SK-N-SH (cell line): ENCODE measurements around the gene STON1. TPM values are rescaled to one million over a fixed set of nuclear protein-coding genes. Genes with fewer than 3 reads are reported as not detected.

Experiments used
- CTCF ChIA-PET: fragments of 300-600, 350-600 bp; formaldehyde crosslinking; extraction: SDS; loops from one replicate; lab custom pipeline; 2021; lab: Yijun Ruan, JAX
- POLR2A ChIA-PET: fragments of 350-600 bp; sonication (Branson Sonifier 250); formaldehyde crosslinking; extraction: SDS; loops from one replicate; lab custom pipeline; 2020; ENCODE audit warnings: antibody characterized with exemption, inconsistent platforms; lab: Yijun Ruan, JAX
- DNase-seq: peaks from one replicate; pipeline ENCODE4 v3.0.0; 2012
- H2AFZ ChIP-seq: fragments of 200-600 bp; sonication (generic); 2 replicates; pipeline ENCODE4 v1.8.1; 2016; ENCODE audit warnings: antibody characterized with exemption, mild to moderate bottlenecking, low read depth
- H3F3A ChIP-seq: fragments of 200-600 bp; sonication (generic); replicated peaks from 2 replicates; pipeline ENCODE3; 2016; ENCODE audit warnings: antibody characterized with exemption, mild to moderate bottlenecking; ENCODE audit not compliant: insufficient read depth
- H3K27ac ChIP-seq, 2 experiments: fragments of 200-500 bp in 1 of 2; fragments of 200-600 bp in 1 of 2; sonication (Bioruptor generic) in 1 of 2; sonication (generic), shearing (Covaris generic) in 1 of 2; 2 replicates each; pipeline versions ENCODE4 v1.5.1 to v1.6.1; 2014 to 2016; ENCODE audit warnings: low read depth in 2 of 2, inconsistent platforms in 1 of 2, low read length in 1 of 2, mild to moderate bottlenecking in 1 of 2, mixed read lengths in 1 of 2
- H3K27me3 ChIP-seq: fragments of 200-600 bp; sonication (generic), shearing (Covaris generic); 2 replicates; pipeline ENCODE4 v1.6.1; 2016; ENCODE audit warnings: mixed run types; ENCODE audit not compliant: insufficient read depth
- H3K36me3 ChIP-seq, 2 experiments: fragments of 200-500 bp in 1 of 2; fragments of 200-600 bp in 1 of 2; sonication (Bioruptor generic) in 1 of 2; sonication (generic) in 1 of 2; replicated peaks in 1 of 2; 2 replicates each; pipeline versions ENCODE3 to v1.5.1; 2014 to 2016; ENCODE audit warnings: low read length in 1 of 2, mild to moderate bottlenecking in 1 of 2; ENCODE audit not compliant: insufficient read depth in 2 of 2, control insufficient read depth in 1 of 2
- H3K4me1 ChIP-seq, 2 experiments: fragments of 200-500 bp in 1 of 2; fragments of 200-600 bp in 1 of 2; sonication (Bioruptor generic) in 1 of 2; sonication (generic), shearing (Covaris generic) in 1 of 2; 2 replicates each; pipeline versions ENCODE4 v1.5.1 to v1.6.1; 2014 to 2016; ENCODE audit warnings: low read depth in 1 of 2, low read length in 1 of 2, mixed run types in 1 of 2; ENCODE audit not compliant: insufficient read depth in 2 of 2, control insufficient read depth in 1 of 2
- H3K4me2 ChIP-seq: fragments of 200-600 bp; sonication (generic), shearing (Covaris generic); 2 replicates; pipeline ENCODE4 v1.6.1; 2017; ENCODE audit warnings: mixed run types
- H3K4me3 ChIP-seq, 2 experiments: fragments of 200-500 bp in 1 of 2; fragments of 200-600 bp in 1 of 2; sonication (Bioruptor generic) in 1 of 2; sonication (generic), shearing (Covaris generic) in 1 of 2; 2 replicates each; pipeline versions ENCODE4 v1.5.1 to v1.8.1; 2014 to 2016; ENCODE audit warnings: low read depth in 2 of 2, inconsistent platforms in 1 of 2, low read length in 1 of 2, mild to moderate bottlenecking in 1 of 2, mixed read lengths in 1 of 2, moderate library complexity in 1 of 2
- H3K79me2 ChIP-seq: fragments of 200-600 bp; sonication (generic); 2 replicates; pipeline ENCODE4 v1.8.1; 2017; ENCODE audit warnings: mild to moderate bottlenecking; ENCODE audit not compliant: insufficient read depth
- H3K9ac ChIP-seq: fragments of 200-600 bp; sonication (generic); 2 replicates; pipeline ENCODE4 v1.6.1; 2017; ENCODE audit warnings: mixed run types
- H3K9me2 ChIP-seq: fragments of 200-600 bp; sonication (generic); 2 replicates; pipeline ENCODE4 v1.6.1; 2017; ENCODE audit warnings: mixed run types
- H3K9me3 ChIP-seq: fragments of 200-600 bp; sonication (generic); 2 replicates; pipeline ENCODE4 v1.6.1; 2017; ENCODE audit warnings: mixed run types, mild to moderate bottlenecking, moderate library complexity
- H4K20me1 ChIP-seq: fragments of 200-600 bp; sonication (generic); 2 replicates; pipeline ENCODE4 v1.6.1; 2017; ENCODE audit warnings: mild to moderate bottlenecking, mixed run types; ENCODE audit not compliant: insufficient read depth
- CHD2 ChIP-seq: fragments of 150-350 bp; IDR thresholded peaks from 2 replicates; pipeline ENCODE4 v1.6.1; 2018; ENCODE audit warnings: low read length; ENCODE audit not compliant: partially characterized antibody
- ELF1 ChIP-seq: IDR thresholded peaks from 2 replicates; pipeline ENCODE4 v1.4.0; 2012
- FOSL2 ChIP-seq: IDR thresholded peaks from 2 replicates; pipeline ENCODE4 v1.4.0; 2012; ENCODE audit warnings: low read depth, mild to moderate bottlenecking, moderate library complexity, borderline replicate concordance
- FOXJ3 ChIP-seq: sonication (generic); formaldehyde crosslinking; IDR thresholded peaks from 2 replicates; pipeline ENCODE4 v1.5.1; 2020; ENCODE audit warnings: mild to moderate bottlenecking, missing genetic modification reagents
- FOXM1 ChIP-seq: IDR thresholded peaks from 2 replicates; pipeline ENCODE4 v1.4.0; 2012; ENCODE audit warnings: low read depth, mild to moderate bottlenecking
- GABPA ChIP-seq: IDR thresholded peaks from 2 replicates; pipeline ENCODE4 v1.4.0; 2012; ENCODE audit warnings: low read depth, mild to moderate bottlenecking
- GATA2 ChIP-seq: sonication (generic); formaldehyde crosslinking; IDR thresholded peaks from 2 replicates; pipeline ENCODE4 v1.5.0; 2020; ENCODE audit warnings: mild to moderate bottlenecking, missing genetic modification reagents
- IRF3 ChIP-seq: fragments of 150-350 bp; IDR thresholded peaks from 2 replicates; pipeline ENCODE4 v1.6.1; 2016; ENCODE audit warnings: mild to moderate bottlenecking, low read depth, low read length
- MXI1 ChIP-seq: IDR thresholded peaks from 2 replicates; pipeline ENCODE4 v1.6.1; 2012; ENCODE audit warnings: mild to moderate bottlenecking, low read depth, low read length, improper control_type of control experiment
- NFIC ChIP-seq: IDR thresholded peaks from 2 replicates; pipeline ENCODE4 v1.4.0; 2012; ENCODE audit warnings: borderline replicate concordance
- NRF1 ChIP-seq: IDR thresholded peaks from 2 replicates; pipeline ENCODE4 v1.6.1; 2012; ENCODE audit warnings: low read depth, mild to moderate bottlenecking, low read length
- RCOR1 ChIP-seq: fragments of 150-350 bp; IDR thresholded peaks from 2 replicates; pipeline ENCODE4 v1.6.1; 2017; ENCODE audit warnings: antibody characterized with exemption, low read length
- TCF12 ChIP-seq: IDR thresholded peaks from 2 replicates; pipeline ENCODE4 v1.4.0; 2012
- TEAD4 ChIP-seq: IDR thresholded peaks from 2 replicates; pipeline ENCODE4 v1.4.0; 2012; ENCODE audit warnings: mild to moderate bottlenecking, borderline replicate concordance; ENCODE audit not compliant: insufficient read depth
- YY1 ChIP-seq: IDR thresholded peaks from 2 replicates; pipeline ENCODE4 v1.4.0; 2012; ENCODE audit warnings: low read depth, mild to moderate bottlenecking
- WGBS: methylation state at CpG from one replicate; pipeline ENCODE4 v1.1.6; 2017; ENCODE audit warnings: low lambda C conversion rate; 5-methylcytosine and 5-hydroxymethylcytosine counted together
- polyA plus RNA-seq, 3 experiments: library from polyadenylated mRNA; depleted of rRNA; stranded (reverse); fragments of >200 nt; gene quantifications; 2 replicates each; pipeline ENCODE4 v1.2.3, GENCODE V29; 2012
- TF ChIP-seq, protein P1 (sequence below): IDR thresholded peaks from 2 replicates; pipeline ENCODE4 v1.4.0; 2012; ENCODE audit warnings: low read depth, borderline replicate concordance
- TF ChIP-seq, protein P2 (sequence below): IDR thresholded peaks from 2 replicates; pipeline ENCODE4; 2012
- TF ChIP-seq, protein P3 (sequence below): IDR thresholded peaks from 2 replicates; pipeline ENCODE4 v1.4.0; 2012; ENCODE audit warnings: low read depth
- TF ChIP-seq, protein P4 (sequence below): fragments of 200-600 bp; sonication (generic); IDR thresholded peaks from 2 replicates; pipeline ENCODE4 v1.6.1; 2017; ENCODE audit warnings: antibody characterized with exemption, mild to moderate bottlenecking, moderate library complexity

STON1 gene
- polyA plus RNA-seq, 1 of the 3 experiments (the other 2 are of a cell fraction): 4.2 TPM

DNA sequence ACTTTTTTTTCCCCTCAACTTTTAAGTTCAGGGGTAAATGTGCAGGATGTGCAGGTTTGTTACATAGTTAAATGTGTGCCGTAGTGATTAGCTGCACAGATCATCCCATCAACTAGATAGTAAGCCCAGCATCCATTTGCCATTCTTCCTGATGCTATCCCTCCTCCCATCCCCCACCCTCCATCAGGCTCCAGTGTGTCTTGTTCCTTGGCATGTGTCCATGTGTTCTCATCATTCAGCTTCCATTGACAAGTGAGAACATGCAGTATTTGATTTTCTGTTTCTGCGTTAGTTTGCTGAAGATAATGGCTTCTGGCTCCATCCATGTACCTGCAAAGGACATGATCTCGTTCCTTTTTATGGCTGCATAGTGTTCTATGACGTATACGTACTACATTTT lies 47.2 kb upstream of the STON1 start (continued):
- TF ChIP-seq NRF1 (no peak), RCOR1 (no peak), FOXJ3 (no peak), TCF12 (no peak), GATA2 (CRISPR knock-in tag) (no peak), IRF3 (no peak), CHD2 (no peak), NFIC (no peak)
- TF ChIP-seq, all 33 proteins: peak for 0

GRCh38 chr2:48483506-48483905 lies 46.4 kb upstream of the STON1 start:
- Histone ChIP-seq H3K9me2 (no peaks in the 10 kb centered on the region), H3K36me3 (peaks cover 0 to 10% of the 10 kb centered on the region in 2 experiments), H3K27ac (no peak overlapping the region), H2AFZ (no peak overlapping the region), H3K4me2 (no peak overlapping the region), H3K79me2 (no peaks in the 10 kb centered on the region), H3K27me3 (no peaks in the 10 kb centered on the region), H3F3A (peaks cover 4% of the 10 kb centered on the region), H4K20me1 (no peaks in the 10 kb centered on the region), H3K9ac (no peak overlapping the region), H3K4me3 (no peak overlapping the region), H3K9me3 (no peaks in the 10 kb centered on the region), H3K4me1 (peaks cover 0 to 8% of the 10 kb centered on the region in 2 experiments; a peak in 2 of 4 replicates)
- CTCF ChIA-PET: no interaction called here
- POLR2A ChIA-PET: no interaction called here
- 96% methylated on average over 4 of the region's 4 CpGs for WGBS
- no peak for DNase-seq
- TF ChIP-seq GABPA: no peak
- no peak for TF ChIP-seq IRF3
- TF ChIP-seq YY1: no peak
- TF ChIP-seq, protein P1, sequence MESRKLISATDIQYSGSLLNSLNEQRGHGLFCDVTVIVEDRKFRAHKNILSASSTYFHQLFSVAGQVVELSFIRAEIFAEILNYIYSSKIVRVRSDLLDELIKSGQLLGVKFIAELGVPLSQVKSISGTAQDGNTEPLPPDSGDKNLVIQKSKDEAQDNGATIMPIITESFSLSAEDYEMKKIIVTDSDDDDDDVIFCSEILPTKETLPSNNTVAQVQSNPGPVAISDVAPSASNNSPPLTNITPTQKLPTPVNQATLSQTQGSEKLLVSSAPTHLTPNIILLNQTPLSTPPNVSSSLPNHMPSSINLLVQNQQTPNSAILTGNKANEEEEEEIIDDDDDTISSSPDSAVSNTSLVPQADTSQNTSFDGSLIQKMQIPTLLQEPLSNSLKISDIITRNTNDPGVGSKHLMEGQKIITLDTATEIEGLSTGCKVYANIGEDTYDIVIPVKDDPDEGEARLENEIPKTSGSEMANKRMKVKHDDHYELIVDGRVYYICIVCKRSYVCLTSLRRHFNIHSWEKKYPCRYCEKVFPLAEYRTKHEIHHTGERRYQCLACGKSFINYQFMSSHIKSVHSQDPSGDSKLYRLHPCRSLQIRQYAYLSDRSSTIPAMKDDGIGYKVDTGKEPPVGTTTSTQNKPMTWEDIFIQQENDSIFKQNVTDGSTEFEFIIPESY: no peak
- TF ChIP-seq FOSL2: no peak
- no peak for TF ChIP-seq MXI1
- TF ChIP-seq FOXM1: no peak
- TF ChIP-seq, protein P2, sequence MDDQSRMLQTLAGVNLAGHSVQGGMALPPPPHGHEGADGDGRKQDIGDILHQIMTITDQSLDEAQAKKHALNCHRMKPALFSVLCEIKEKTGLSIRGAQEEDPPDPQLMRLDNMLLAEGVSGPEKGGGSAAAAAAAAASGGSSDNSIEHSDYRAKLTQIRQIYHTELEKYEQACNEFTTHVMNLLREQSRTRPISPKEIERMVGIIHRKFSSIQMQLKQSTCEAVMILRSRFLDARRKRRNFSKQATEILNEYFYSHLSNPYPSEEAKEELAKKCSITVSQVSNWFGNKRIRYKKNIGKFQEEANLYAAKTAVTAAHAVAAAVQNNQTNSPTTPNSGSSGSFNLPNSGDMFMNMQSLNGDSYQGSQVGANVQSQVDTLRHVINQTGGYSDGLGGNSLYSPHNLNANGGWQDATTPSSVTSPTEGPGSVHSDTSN: no peak
- TF ChIP-seq NFIC: no peak
- TF ChIP-seq, protein P3, sequence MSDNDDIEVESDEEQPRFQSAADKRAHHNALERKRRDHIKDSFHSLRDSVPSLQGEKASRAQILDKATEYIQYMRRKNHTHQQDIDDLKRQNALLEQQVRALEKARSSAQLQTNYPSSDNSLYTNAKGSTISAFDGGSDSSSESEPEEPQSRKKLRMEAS: no peak
- no peak for TF ChIP-seq TEAD4
- no peak for TF ChIP-seq GATA2 (CRISPR knock-in tag)
- TF ChIP-seq, protein P4, sequence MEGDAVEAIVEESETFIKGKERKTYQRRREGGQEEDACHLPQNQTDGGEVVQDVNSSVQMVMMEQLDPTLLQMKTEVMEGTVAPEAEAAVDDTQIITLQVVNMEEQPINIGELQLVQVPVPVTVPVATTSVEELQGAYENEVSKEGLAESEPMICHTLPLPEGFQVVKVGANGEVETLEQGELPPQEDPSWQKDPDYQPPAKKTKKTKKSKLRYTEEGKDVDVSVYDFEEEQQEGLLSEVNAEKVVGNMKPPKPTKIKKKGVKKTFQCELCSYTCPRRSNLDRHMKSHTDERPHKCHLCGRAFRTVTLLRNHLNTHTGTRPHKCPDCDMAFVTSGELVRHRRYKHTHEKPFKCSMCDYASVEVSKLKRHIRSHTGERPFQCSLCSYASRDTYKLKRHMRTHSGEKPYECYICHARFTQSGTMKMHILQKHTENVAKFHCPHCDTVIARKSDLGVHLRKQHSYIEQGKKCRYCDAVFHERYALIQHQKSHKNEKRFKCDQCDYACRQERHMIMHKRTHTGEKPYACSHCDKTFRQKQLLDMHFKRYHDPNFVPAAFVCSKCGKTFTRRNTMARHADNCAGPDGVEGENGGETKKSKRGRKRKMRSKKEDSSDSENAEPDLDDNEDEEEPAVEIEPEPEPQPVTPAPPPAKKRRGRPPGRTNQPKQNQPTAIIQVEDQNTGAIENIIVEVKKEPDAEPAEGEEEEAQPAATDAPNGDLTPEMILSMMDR: no peak
- TF ChIP-seq ELF1: no peak
- no peak for TF ChIP-seq FOXJ3
- no peak for TF ChIP-seq CHD2
